A673 (cell line): Measurements from ENCODE around the gene TRUB2. TPM values are rescaled to one million over a fixed set of nuclear protein-coding genes. Genes with fewer than 3 reads are reported as not detected.

Experiments
- BruUV-seq: library from RNA; stranded (reverse); fragments of 400-500 nt; replicated peaks from 2 replicates; lab custom pipeline; 2021; lab: Mats Ljungman, UMichigan
- CTCF ChIA-PET: fragments of 300-600 bp; sonication (Branson Sonifier 250); formaldehyde crosslinking; loops from one replicate; lab custom pipeline; 2022; ENCODE audit warnings: antibody characterized with exemption; lab: Charles Lee
- POLR2A ChIA-PET: fragments of 300-600 bp; sonication (Branson Sonifier 250); formaldehyde crosslinking; loops from one replicate; lab custom pipeline; 2022; ENCODE audit warnings: antibody characterized with exemption; ENCODE audit not compliant: low non-redundant PET; lab: Charles Lee
- DNase-seq: peaks from one replicate; pipeline ENCODE4 v3.0.0-alpha.2; 2015; ENCODE audit warnings: low spot score
- H3K27ac ChIP-seq: fragments of 200-600 bp; sonication (generic); 2 replicates; pipeline ENCODE4 v1.5.1; 2016; ENCODE audit warnings: mixed run types, low read depth, mild to moderate bottlenecking, mixed read lengths, antibody characterized with exemption, low read length; ENCODE audit not compliant: poor library complexity, severe bottlenecking
- H3K27me3 ChIP-seq: fragments of 200-600 bp; sonication (generic); replicated peaks from 2 replicates; pipeline ENCODE4 v1.6.1; 2017; ENCODE audit warnings: mixed run types, low read depth, mild to moderate bottlenecking, mixed read lengths, antibody characterized with exemption, low read length; ENCODE audit not compliant: insufficient read depth, poor library complexity
- H3K36me3 ChIP-seq: fragments of 200-600 bp; sonication (generic); 2 replicates; pipeline ENCODE4 v1.6.1; 2016; ENCODE audit warnings: mixed run types, mild to moderate bottlenecking, mixed read lengths, antibody characterized with exemption, low read length; ENCODE audit not compliant: insufficient read depth, poor library complexity, severe bottlenecking
- H3K4me1 ChIP-seq: fragments of 200-600 bp; sonication (generic); 2 replicates; pipeline ENCODE4 v1.6.1; 2017; ENCODE audit warnings: mixed run types, mild to moderate bottlenecking, mixed read lengths, antibody characterized with exemption, low read length; ENCODE audit not compliant: insufficient read depth, poor library complexity, severe bottlenecking
- H3K4me3 ChIP-seq: fragments of 200-600 bp; sonication (generic); 2 replicates; pipeline ENCODE4 v1.5.1; 2016; ENCODE audit warnings: low read depth, mixed run types, mild to moderate bottlenecking, mixed read lengths, low read length; ENCODE audit not compliant: poor library complexity, severe bottlenecking
- H3K9me3 ChIP-seq: fragments of 200-600 bp; sonication (generic); 2 replicates; pipeline ENCODE4 v1.6.1; 2016; ENCODE audit warnings: mixed run types, low read depth, mild to moderate bottlenecking, mixed read lengths, antibody characterized with exemption, low read length; ENCODE audit not compliant: poor library complexity, severe bottlenecking
- CTCF ChIP-seq: fragments of 300-800, 200-600 bp; sonication (generic); conservative IDR thresholded peaks from 2 replicates; pipeline ENCODE4 v1.5.1; 2017; ENCODE audit warnings: low read depth, mild to moderate bottlenecking, antibody characterized with exemption, low read length, moderate library complexity, mixed read lengths
- EZH2 ChIP-seq: fragments of 200-600 bp; sonication (generic); IDR thresholded peaks from 2 replicates; pipeline ENCODE4 v1.6.1; 2017; ENCODE audit warnings: borderline replicate concordance, low read depth, mild to moderate bottlenecking, mixed read lengths, antibody characterized with exemption, low read length; ENCODE audit not compliant: poor library complexity, severe bottlenecking
- intact Hi-C: fragments of 100-400 bp; cut with micrococcal nuclease; formaldehyde crosslinking; loops from one replicate; pipeline ENCODE4 v1.10.0; 2022; ENCODE audit not compliant: unreplicated experiment
- total RNA-seq: library from RNA; stranded (reverse); gene quantifications from 2 replicates; pipeline ENCODE4 v1.2.3, GENCODE V29; 2021

TRUB2 gene
- total RNA-seq, 1 experiment from 2014 or later: 57.4 TPM

GRCh38 chr9:128276574-128277270, 45.5 kb downstream of the TRUB2 start:
- ChIA-PET POLR2A (no interaction called here), CTCF (no interaction called here)
- H3K4me1 ChIP-seq: peaks cover 8% of the 10 kb centered on the region
- TF ChIP-seq CTCF: no peak
- peak overlapping the region; percentile 78 for H3K4me3 ChIP-seq
- TSS peak; percentile 63 for BruUV-seq
- intact Hi-C loops: no loop called here
- no peaks in the 10 kb centered on the region for H3K27me3 ChIP-seq
- peaks cover 10% of the 10 kb centered on the region for H3K36me3 ChIP-seq
- no peak for DNase-seq
- H3K9me3 ChIP-seq: no peaks in the 10 kb centered on the region
- peak overlapping the region; percentile 89 for H3K27ac ChIP-seq

GRCh38 chr9:128276008-128276573, 46.2 kb downstream of the TRUB2 start, which contains the start of gene SWI5:
TSS of gene SWI5 (plus strand) at chr9:128276276.
- H3K4me1 ChIP-seq: peaks cover 8% of the 10 kb centered on the region
- ChIA-PET POLR2A (no interaction called here), CTCF (no interaction called here)
- no peaks in the 10 kb centered on the region for H3K9me3 ChIP-seq
- H3K27ac ChIP-seq: peak within 1 kb of the TSS; percentile 89
- H3K36me3 ChIP-seq: peaks cover 10% of the 10 kb centered on the region
- peak within 1 kb of the TSS; percentile 78 for H3K4me3 ChIP-seq
- H3K27me3 ChIP-seq: no peaks in the 10 kb centered on the region
- TF ChIP-seq CTCF (no peak), EZH2 (no peak)
- intact Hi-C loops: no loop called here
- peak; percentile 99 for DNase-seq
- no TSS peak for BruUV-seq

- POLR2A ChIA-PET: no interaction called here
- Histone ChIP-seq H3K27me3 (no peaks in the 10 kb centered on the region), H3K9me3 (no peaks in the 10 kb centered on the region), H3K36me3 (peaks cover 10% of the 10 kb centered on the region), H3K27ac (peak within 1 kb of the TSS; percentile 89), H3K4me1 (peaks cover 8% of the 10 kb centered on the region), H3K4me3 (peak within 1 kb of the TSS; percentile 78)
- DNase-seq: peak; percentile 49
- BruUV-seq: no TSS peak
- TF ChIP-seq CTCF: no peak
- no peak for TF ChIP-seq EZH2
- intact Hi-C loops: no loop called here
- CTCF ChIA-PET: no interaction called here
Measured at GRCh38 chr9:128275198-128276007, 46.8 kb downstream of the TRUB2 start, which contains the start of gene GOLGA2. TSS of gene GOLGA2 (minus strand) at chr9:128276007. CDS start at chr9:128275976, 31 bp downstream.
